Esophagus muscularis mucosa (tissue), 3 donors: Measurements from ENCODE around the gene SCLT1.

Source experiments
- CTCF ChIP-seq, 3 experiments: fragments of 200-600 bp in 2 of 3; fragments of 450-650 bp in 1 of 3; sonication (generic) in 2 of 3; IDR thresholded peaks; one replicate each; pipeline ENCODE4 v1.5.1; 2017 to 2019; ENCODE audit warnings: antibody characterized with exemption in 3 of 3, mild to moderate bottlenecking in 2 of 3, moderate library complexity in 1 of 3
- EP300 ChIP-seq: sonication (generic); formaldehyde crosslinking; IDR thresholded peaks from one replicate; pipeline ENCODE4 v1.6.1; 2017; ENCODE audit warnings: antibody characterized with exemption

GRCh38 chr4:128869776-128870509, 223.4 kb downstream of the SCLT1 start:
- no peak for TF ChIP-seq EP300
- TF ChIP-seq CTCF (IDR thresholded peaks at IDR 0.05) = no peak
